Natural killer cell (primary cell): ENCODE measurements around the gene METAP1D. TPM values are rescaled to one million over a fixed set of nuclear protein-coding genes. Genes with fewer than 3 reads are reported as not detected.

ENCODE experiments used
- ATAC-seq, 3 donors: fragments of 150-1000 bp in 2 of 3; fragments of 200-7000 bp in 1 of 3; cut with Tn5 transposase; 1 replicate in 1 of 3; 2 replicates in 2 of 3; pipeline ENCODE4 v1.10.0; 2021; ENCODE audit warnings: mild to moderate bottlenecking in 2 of 3, moderate library complexity in 2 of 3
- DNase-seq, 2 donors: peaks; one replicate each; pipeline versions ENCODE4 v3.0.0 to v3.0.0-alpha.2; 2013 to 2021; ENCODE audit warnings: mixed read lengths in 1 of 2
- H3K27ac ChIP-seq: one replicate; pipeline ENCODE4 v1.5.1; 2013; ENCODE audit warnings: mild to moderate bottlenecking, low read length
- H3K27me3 ChIP-seq: one replicate; pipeline ENCODE4 v1.6.1; 2013; ENCODE audit warnings: low read length; ENCODE audit not compliant: control insufficient read depth, insufficient read depth
- H3K36me3 ChIP-seq: one replicate; pipeline ENCODE4 v1.6.1; 2013; ENCODE audit warnings: low read length; ENCODE audit not compliant: control insufficient read depth, insufficient read depth
- H3K4me1 ChIP-seq: one replicate; pipeline ENCODE4 v1.6.1; 2013; ENCODE audit warnings: low read length; ENCODE audit not compliant: control insufficient read depth, insufficient read depth
- H3K4me3 ChIP-seq: one replicate; pipeline ENCODE4 v1.5.1; 2013; ENCODE audit warnings: low read length
- H3K9me3 ChIP-seq: one replicate; pipeline ENCODE4 v1.6.1; 2013; ENCODE audit warnings: low read length; ENCODE audit not compliant: control insufficient read depth, insufficient read depth
- H3K27ac Mint-ChIP-seq, 2 donors: one replicate each; pipeline ENCODE4 v1.8.0; 2022; ENCODE audit warnings: mild to moderate bottlenecking in 2 of 2, mixed read lengths in 2 of 2, moderate library complexity in 1 of 2
- H3K27me3 Mint-ChIP-seq, 2 donors: one replicate each; pipeline ENCODE4 v1.8.0; 2022; ENCODE audit warnings: low read depth in 2 of 2, mixed read lengths in 2 of 2
- H3K36me3 Mint-ChIP-seq: one replicate; pipeline ENCODE4 v1.8.0; 2022; ENCODE audit warnings: mixed read lengths
- H3K4me1 Mint-ChIP-seq, 2 donors: one replicate each; pipeline ENCODE4 v1.8.0; 2022; ENCODE audit warnings: mixed read lengths in 2 of 2
- H3K4me3 Mint-ChIP-seq: one replicate; pipeline ENCODE4 v1.8.0; 2022; ENCODE audit warnings: mild to moderate bottlenecking, moderate library complexity, mixed read lengths
- H3K9me3 Mint-ChIP-seq, 2 donors: one replicate each; pipeline ENCODE4 v1.8.0; 2022; ENCODE audit warnings: mixed read lengths in 2 of 2
- WGBS: methylation state at CpG from one replicate; pipeline ENCODE4 v1.1.7; 2013; ENCODE audit warnings: missing lambda C conversion rate; ENCODE audit not compliant: insufficient coverage; 5-methylcytosine and 5-hydroxymethylcytosine counted together
- intact Hi-C: fragments of 100-400 bp; cut with micrococcal nuclease; formaldehyde crosslinking; loops from one replicate; pipeline ENCODE4 v1.14.2; 2022
- total RNA-seq, 4 donors: library from RNA; stranded (reverse); fragments of 120-200 nt in 1 of 4; gene quantifications; one replicate each; pipeline versions ENCODE4 v1.2.3 to v1.2.4, GENCODE V29; 2013 to 2022
- TF ChIP-seq, protein P1 (sequence below): fragments of 200-600 bp; IDR thresholded peaks from one replicate; pipeline ENCODE4 v1.8.0; 2022; ENCODE audit warnings: antibody characterized with exemption

Gene METAP1D
- total RNA-seq, 3 donors from 2014 or later (not counting 1 experiment from before 2014, with no cell fraction given): 2.8 to 3.4 (median 3.2) TPM

DNA sequence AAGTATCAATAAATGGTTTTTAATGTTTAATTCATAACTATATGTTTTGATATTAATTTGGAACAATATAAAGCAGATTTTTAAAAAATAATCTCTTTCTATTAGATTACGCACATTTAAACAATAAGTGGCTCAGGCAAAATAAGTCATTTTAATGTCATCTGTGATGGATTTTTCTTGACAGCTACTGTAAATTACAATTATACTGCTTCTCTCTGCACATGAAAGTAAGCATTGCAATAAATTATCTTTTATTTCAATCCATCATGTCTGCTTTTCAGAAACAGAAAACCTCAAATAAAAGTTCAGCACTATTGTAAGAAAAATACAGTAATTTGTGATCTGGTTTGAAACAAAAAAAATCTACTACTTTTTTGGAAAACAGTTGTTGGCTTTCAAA lies 74.5 kb downstream of the METAP1D start:
- TF ChIP-seq, protein P1, sequence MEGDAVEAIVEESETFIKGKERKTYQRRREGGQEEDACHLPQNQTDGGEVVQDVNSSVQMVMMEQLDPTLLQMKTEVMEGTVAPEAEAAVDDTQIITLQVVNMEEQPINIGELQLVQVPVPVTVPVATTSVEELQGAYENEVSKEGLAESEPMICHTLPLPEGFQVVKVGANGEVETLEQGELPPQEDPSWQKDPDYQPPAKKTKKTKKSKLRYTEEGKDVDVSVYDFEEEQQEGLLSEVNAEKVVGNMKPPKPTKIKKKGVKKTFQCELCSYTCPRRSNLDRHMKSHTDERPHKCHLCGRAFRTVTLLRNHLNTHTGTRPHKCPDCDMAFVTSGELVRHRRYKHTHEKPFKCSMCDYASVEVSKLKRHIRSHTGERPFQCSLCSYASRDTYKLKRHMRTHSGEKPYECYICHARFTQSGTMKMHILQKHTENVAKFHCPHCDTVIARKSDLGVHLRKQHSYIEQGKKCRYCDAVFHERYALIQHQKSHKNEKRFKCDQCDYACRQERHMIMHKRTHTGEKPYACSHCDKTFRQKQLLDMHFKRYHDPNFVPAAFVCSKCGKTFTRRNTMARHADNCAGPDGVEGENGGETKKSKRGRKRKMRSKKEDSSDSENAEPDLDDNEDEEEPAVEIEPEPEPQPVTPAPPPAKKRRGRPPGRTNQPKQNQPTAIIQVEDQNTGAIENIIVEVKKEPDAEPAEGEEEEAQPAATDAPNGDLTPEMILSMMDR: no peak
- Histone ChIP-seq H3K27ac (no peak overlapping the region), H3K4me3 (no peak overlapping the region), H3K36me3 (no peaks in the 10 kb centered on the region), H3K9me3 (no peaks in the 10 kb centered on the region), H3K4me1 (no peaks in the 10 kb centered on the region), H3K27me3 (peaks cover 24% of the 10 kb centered on the region)
- Mint-ChIP-seq H3K9me3 (no peaks in the 10 kb centered on the region), H3K27ac (no peak overlapping the region), H3K36me3 (peaks cover 7% of the 10 kb centered on the region), H3K4me1 (no peaks in the 10 kb centered on the region), H3K4me3 (no peak overlapping the region), H3K27me3 (peaks cover 35 to 72% of the 10 kb centered on the region in 2 donors)
- intact Hi-C loops: no loop called here
- no peak for ATAC-seq
- WGBS: no CpG with 5 or more reads among the region's 1 CpG
- DNase-seq: no peak

- no peak overlapping the region for H3K4me3 Mint-ChIP-seq
- 77% methylated on average over 4 of the region's 5 CpGs for WGBS
- Histone ChIP-seq H3K27me3 (peaks cover 76% of the 10 kb centered on the region), H3K4me3 (no peak overlapping the region), H3K9me3 (peaks cover 16% of the 10 kb centered on the region), H3K4me1 (peaks cover 30% of the 10 kb centered on the region), H3K27ac (no peak overlapping the region), H3K36me3 (no peaks in the 10 kb centered on the region)
- DNase-seq: no peak
- H3K9me3 Mint-ChIP-seq: no peaks in the 10 kb centered on the region
- H3K27me3 Mint-ChIP-seq: peaks cover 63 to 93% of the 10 kb centered on the region in 2 donors
- no peaks in the 10 kb centered on the region for H3K36me3 Mint-ChIP-seq
- peaks cover 26 to 28% of the 10 kb centered on the region in 2 donors for H3K4me1 Mint-ChIP-seq
- ATAC-seq: no peak
- H3K27ac Mint-ChIP-seq: no peak overlapping the region
- intact Hi-C loops: no loop called here
- TF ChIP-seq, protein P1: no peak
Observed at GRCh38 chr2:172079416-172079815, 79.7 kb downstream of the METAP1D start.

GRCh38 chr2:172079838-172080640 lies 80.3 kb downstream of the METAP1D start:
- peaks cover 81% of the 10 kb centered on the region for H3K27me3 ChIP-seq
- TF ChIP-seq, protein P1: no peak
- H3K27me3 Mint-ChIP-seq: peaks cover 67 to 94% of the 10 kb centered on the region in 2 donors
- no peaks in the 10 kb centered on the region for H3K36me3 ChIP-seq
- H3K9me3 ChIP-seq: peaks cover 16% of the 10 kb centered on the region
- H3K4me3 ChIP-seq: no peak overlapping the region
- no peaks in the 10 kb centered on the region for H3K36me3 Mint-ChIP-seq
- DNase-seq (peak in 1 of 2 donors; percentile 24), ATAC-seq (peak in 1 of 3 donors; percentile 45)
- peak overlapping the region in 1 of 2 donors; percentile 67 for H3K27ac Mint-ChIP-seq
- peaks cover 33% of the 10 kb centered on the region in 2 donors for H3K4me1 Mint-ChIP-seq
- H3K4me3 Mint-ChIP-seq: peak overlapping the region; percentile 13
- H3K9me3 Mint-ChIP-seq: no peaks in the 10 kb centered on the region
- H3K4me1 ChIP-seq: peaks cover 37% of the 10 kb centered on the region
- H3K27ac ChIP-seq: no peak overlapping the region
- 10% methylated on average over 36 of the region's 38 CpGs for WGBS
- intact Hi-C loops: no loop called here
